ENCODE results near the gene PSMC6.
A peak's percentile ranks its signal among the peaks of the same experiment; 100 is the strongest.

PSMC6 gene

DNA sequence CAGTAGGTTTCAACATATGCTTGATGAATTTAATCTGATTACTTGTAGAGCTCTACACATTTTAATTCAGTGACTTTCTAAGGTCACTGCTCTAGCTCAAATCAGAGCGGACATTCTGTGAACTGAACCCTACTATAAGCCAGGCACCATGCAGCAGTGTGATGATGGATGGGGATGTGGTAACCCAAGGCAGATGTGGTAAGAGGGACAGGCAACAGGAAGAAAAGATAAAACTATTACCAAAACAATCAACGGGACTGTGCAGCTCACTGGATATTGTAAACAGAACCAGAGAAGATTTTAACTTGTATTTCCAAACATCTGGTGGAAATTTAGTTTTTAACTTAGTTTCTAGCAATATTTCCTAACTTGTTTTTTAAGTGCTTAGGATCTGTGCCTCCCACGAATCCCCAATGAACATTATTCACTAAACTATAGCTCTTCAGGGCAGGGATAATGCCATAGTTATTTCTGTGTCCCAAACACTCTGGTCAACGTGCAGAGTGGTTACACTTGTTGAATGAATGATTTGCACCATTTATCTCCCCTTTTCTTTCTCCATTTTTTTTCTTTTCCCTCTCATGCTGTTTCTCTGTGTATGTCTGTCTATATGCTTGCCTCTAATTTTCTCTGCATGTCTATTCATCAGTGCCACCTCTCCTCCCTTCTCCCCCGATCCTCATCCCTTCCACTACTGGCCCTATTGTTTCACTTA lies 14.6 kb upstream of the PSMC6 start:
- H3K9me3 ChIP-seq (ENCODE audit: control insufficient read depth, insufficient read depth, low read depth, low read length): no peaks in the 10 kb centered on the region
- H3K4me3 ChIP-seq (ENCODE audit: low read depth, low read length): no peak overlapping the region
- H3K27ac ChIP-seq (ENCODE audit: extremely low read depth, low read depth, low read length): no peak overlapping the region
- ChIA-PET POLR2A (interaction anchor here (0.8 kb wide), 1 partner anchor 141 kb away, joined by 3 read pairs; no protein-coding TSS in a partner anchor), CTCF (interaction anchor here (0.7 kb wide), 1 partner anchor 114 kb away, joined by 3 read pairs; no protein-coding TSS in a partner anchor)
- H3K36me3 ChIP-seq (ENCODE audit: control insufficient read depth in 2 of 2, insufficient read depth in 1 of 2, low read length in 2 of 2): peaks cover 0 to 3% of the 10 kb centered on the region in 2 experiments; a peak in 1 of 3 replicates
- peaks cover 22% of the 10 kb centered on the region for H3K4me1 ChIP-seq (ENCODE audit: control insufficient read depth, insufficient read depth, low read length)
- TF ChIP-seq SP7 (tag by site-specific recombination; IDR thresholded peaks at IDR 0.05): no peak
- TF ChIP-seq BCL6B (tag by site-specific recombination; IDR thresholded peaks at IDR 0.05): no peak
- TF ChIP-seq ZFP37 (tag by site-specific recombination; IDR thresholded peaks at IDR 0.05): no peak
- no peak for TF ChIP-seq PATZ1 (tag by site-specific recombination; IDR thresholded peaks at IDR 0.05)
- TF ChIP-seq ZNF76 (tag by site-specific recombination; IDR thresholded peaks at IDR 0.05; ENCODE audit: borderline replicate concordance, low read depth): no peak
- TF ChIP-seq, protein P1, sequence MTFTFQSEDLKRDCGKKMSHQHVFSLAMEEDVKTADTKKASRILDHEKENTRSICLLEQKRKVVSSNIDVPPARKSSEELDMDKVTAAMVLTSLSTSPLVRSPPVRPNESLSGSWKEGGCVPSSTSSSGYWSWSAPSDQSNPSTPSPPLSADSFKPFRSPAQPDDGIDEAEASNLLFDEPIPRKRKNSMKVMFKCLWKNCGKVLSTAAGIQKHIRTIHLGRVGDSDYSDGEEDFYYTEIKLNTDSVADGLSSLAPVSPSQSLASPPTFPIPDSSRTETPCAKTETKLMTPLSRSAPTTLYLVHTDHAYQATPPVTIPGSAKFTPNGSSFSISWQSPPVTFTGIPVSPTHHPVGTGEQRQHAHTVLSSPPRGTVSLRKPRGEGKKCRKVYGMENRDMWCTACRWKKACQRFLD (tag by site-specific recombination; IDR thresholded peaks at IDR 0.05): no peak
- TF ChIP-seq ZNF354C (tag by site-specific recombination; IDR thresholded peaks at IDR 0.05; ENCODE audit: borderline replicate concordance, low read depth): no peak
- no peak for TF ChIP-seq KLF17 (tag by site-specific recombination; IDR thresholded peaks at IDR 0.05)
- TF ChIP-seq, protein P2, sequence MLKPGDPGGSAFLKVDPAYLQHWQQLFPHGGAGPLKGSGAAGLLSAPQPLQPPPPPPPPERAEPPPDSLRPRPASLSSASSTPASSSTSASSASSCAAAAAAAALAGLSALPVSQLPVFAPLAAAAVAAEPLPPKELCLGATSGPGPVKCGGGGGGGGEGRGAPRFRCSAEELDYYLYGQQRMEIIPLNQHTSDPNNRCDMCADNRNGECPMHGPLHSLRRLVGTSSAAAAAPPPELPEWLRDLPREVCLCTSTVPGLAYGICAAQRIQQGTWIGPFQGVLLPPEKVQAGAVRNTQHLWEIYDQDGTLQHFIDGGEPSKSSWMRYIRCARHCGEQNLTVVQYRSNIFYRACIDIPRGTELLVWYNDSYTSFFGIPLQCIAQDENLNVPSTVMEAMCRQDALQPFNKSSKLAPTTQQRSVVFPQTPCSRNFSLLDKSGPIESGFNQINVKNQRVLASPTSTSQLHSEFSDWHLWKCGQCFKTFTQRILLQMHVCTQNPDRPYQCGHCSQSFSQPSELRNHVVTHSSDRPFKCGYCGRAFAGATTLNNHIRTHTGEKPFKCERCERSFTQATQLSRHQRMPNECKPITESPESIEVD (tag by site-specific recombination; IDR thresholded peaks at IDR 0.05): peak; percentile 42
- no peak for TF ChIP-seq PRDM4 (tag by site-specific recombination; IDR thresholded peaks at IDR 0.05)
- no peak for TF ChIP-seq SETDB1 (IDR thresholded peaks at IDR 0.05; ENCODE audit: insufficient read length, low read length)
- no peak for TF ChIP-seq ZBTB20 (tag by site-specific recombination; IDR thresholded peaks at IDR 0.05)
- no peak for TF ChIP-seq ZNF266 (tag by site-specific recombination; IDR thresholded peaks at IDR 0.05; ENCODE audit: low read depth)
- TF ChIP-seq OSR2 (tag by site-specific recombination; IDR thresholded peaks at IDR 0.05): no peak
- TF ChIP-seq ZNF654 (tag by site-specific recombination; IDR thresholded peaks at IDR 0.05; ENCODE audit: low read depth): no peak
- TF ChIP-seq RBAK (tag by site-specific recombination; IDR thresholded peaks at IDR 0.05): no peak
- no peak for TF ChIP-seq ZNF138 (tag by site-specific recombination; IDR thresholded peaks at IDR 0.05; ENCODE audit: borderline replicate concordance)
- peak; percentile 87 for TF ChIP-seq SCRT2 (tag by site-specific recombination; IDR thresholded peaks at IDR 0.05)
- TF ChIP-seq ZNF311 (tag by site-specific recombination; IDR thresholded peaks at IDR 0.05; ENCODE audit: borderline replicate concordance): no peak
- no peak for TF ChIP-seq TRIM28 (IDR thresholded peaks at IDR 0.05; ENCODE audit: borderline replicate concordance, low read length)
- no peak for TF ChIP-seq GLI4 (tag by site-specific recombination; IDR thresholded peaks at IDR 0.05)
- no peak for TF ChIP-seq ZNF2 (tag by site-specific recombination; IDR thresholded peaks at IDR 0.05)
- no peak for TF ChIP-seq ZNF19 (tag by site-specific recombination; IDR thresholded peaks at IDR 0.05; ENCODE audit: low read depth)
- TF ChIP-seq SCRT1 (tag by site-specific recombination; IDR thresholded peaks at IDR 0.05; ENCODE audit: borderline replicate concordance): peak; percentile 70; the same call in 1 of the 2 replicates
- TF ChIP-seq KLF9 (tag by site-specific recombination; IDR thresholded peaks at IDR 0.05; ENCODE audit: low read depth): no peak
- TF ChIP-seq ZNF600 (tag by site-specific recombination; IDR thresholded peaks at IDR 0.05): 0 out of 2 replicates have a peak, but pooled peaks have one; percentile 18
- TF ChIP-seq SALL2 (tag by site-specific recombination; IDR thresholded peaks at IDR 0.05; ENCODE audit: borderline replicate concordance): no peak
- TF ChIP-seq ZFHX2 (tag by site-specific recombination; conservative IDR thresholded peaks at IDR 0.05): no peak
- TF ChIP-seq ZNF157 (tag by site-specific recombination; IDR thresholded peaks at IDR 0.05): no peak

All from HEK293 (cell line).